HG03097 (cell line): ENCODE measurements around the gene ZBTB7B.
"Not testable (repeated sequence)": the region's sequence is repeated elsewhere in the genome, so short reads cannot be mapped to it uniquely, and the experiment has no call there.

Experiments used
- ATAC-seq: cut with Tn5 transposase; IDR thresholded peaks from one replicate; pipeline ENCODE4 v1.9.1; 2021; ENCODE audit not compliant: unreplicated experiment, low FRiP score

The ZBTB7B gene

GRCh38 chr1:154967331-154967950 is 35.2 kb upstream of the ZBTB7B start:
- no peak for ATAC-seq

DNA sequence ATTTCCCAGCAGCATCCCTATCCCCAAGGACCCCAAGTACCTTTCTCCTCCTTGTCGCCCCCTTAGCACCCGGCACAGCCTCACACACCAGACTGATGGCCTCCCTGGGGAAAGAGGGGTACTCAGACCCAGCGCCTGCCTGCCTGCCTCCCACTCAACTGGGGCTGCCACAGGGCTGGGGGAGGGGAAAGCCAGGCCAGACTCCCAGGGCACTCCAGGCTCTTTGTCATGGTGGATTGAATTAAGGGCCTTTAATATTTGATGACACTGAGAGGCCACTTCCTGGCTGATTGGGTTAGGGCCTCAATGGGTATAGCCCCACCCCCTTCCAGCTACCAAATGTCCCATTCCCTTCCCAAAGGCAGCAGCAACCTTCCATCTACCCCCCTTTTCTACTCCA is 33.9 kb upstream of the ZBTB7B start:
- ATAC-seq, result no peak

DNA sequence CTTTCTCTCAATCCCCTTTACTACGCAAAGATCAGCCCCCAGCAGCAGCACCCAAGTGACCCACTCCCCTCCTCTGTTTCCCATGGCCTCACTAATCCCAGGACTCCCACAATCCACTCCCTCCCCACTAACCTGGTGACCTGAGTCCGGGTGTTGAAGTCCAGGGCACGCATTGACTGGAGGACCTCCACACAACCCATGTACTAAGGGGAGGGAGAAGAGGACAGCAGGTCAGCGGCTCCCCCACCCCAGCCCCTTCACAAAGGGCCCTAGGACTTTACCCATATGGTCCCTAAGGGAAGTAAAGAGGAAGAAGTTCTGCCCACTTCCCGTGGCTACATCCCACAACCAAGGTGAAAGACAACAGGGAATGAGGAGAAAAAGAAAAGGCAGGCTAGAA is 33.4 kb upstream of the ZBTB7B start:
- no peak for ATAC-seq

- no peak for ATAC-seq
Measured at GRCh38 chr1:154969860-154970452, 32.6 kb upstream of the ZBTB7B start.

DNA sequence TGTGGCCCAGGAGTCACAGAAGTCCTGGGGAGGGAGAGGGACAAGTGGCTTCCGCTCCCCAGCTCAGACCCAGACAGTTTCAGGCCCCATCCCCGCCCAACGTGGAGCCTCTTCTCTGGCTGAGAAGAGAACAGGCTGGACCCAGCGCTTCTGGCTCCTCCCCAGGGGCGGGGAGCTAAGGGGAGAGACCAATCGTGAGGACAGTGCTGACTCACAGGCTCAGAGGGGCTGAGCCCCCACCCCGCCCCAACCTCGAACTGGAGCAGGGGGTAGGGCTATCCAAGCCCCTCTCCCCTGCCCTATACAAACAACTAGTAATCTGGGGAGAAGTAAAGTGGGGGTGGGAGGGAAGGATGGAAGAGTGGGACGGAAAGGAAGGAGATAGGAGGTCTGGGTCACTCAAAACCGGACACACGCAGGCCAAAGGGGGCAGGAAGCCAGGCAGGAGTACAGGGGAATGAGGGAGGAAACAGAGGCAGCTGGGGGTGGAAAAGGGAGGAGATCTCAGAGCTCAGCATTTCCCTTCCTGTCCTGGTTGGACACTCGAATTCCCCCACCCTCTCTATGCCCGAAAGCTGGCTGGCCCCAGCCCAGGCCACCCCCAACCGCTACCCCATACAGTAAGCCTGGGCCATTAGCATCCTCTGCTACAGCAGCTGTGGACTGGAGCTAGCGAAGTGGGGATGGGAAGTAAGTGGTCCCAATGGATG is 31.8 kb upstream of the ZBTB7B start, which contains the start of gene SHC1:
SHC1 (minus strand) TSS at position 117 of the 710 bp plus-strand sequence. CDS start 221 bp downstream, outside the sequence.
- no peak for ATAC-seq

GRCh38 chr1:154971341-154971998 is 31.1 kb upstream of the ZBTB7B start:
- no peak for ATAC-seq

GRCh38 chr1:154972213-154972516 is 30.4 kb upstream of the ZBTB7B start:
- no peak for ATAC-seq

DNA sequence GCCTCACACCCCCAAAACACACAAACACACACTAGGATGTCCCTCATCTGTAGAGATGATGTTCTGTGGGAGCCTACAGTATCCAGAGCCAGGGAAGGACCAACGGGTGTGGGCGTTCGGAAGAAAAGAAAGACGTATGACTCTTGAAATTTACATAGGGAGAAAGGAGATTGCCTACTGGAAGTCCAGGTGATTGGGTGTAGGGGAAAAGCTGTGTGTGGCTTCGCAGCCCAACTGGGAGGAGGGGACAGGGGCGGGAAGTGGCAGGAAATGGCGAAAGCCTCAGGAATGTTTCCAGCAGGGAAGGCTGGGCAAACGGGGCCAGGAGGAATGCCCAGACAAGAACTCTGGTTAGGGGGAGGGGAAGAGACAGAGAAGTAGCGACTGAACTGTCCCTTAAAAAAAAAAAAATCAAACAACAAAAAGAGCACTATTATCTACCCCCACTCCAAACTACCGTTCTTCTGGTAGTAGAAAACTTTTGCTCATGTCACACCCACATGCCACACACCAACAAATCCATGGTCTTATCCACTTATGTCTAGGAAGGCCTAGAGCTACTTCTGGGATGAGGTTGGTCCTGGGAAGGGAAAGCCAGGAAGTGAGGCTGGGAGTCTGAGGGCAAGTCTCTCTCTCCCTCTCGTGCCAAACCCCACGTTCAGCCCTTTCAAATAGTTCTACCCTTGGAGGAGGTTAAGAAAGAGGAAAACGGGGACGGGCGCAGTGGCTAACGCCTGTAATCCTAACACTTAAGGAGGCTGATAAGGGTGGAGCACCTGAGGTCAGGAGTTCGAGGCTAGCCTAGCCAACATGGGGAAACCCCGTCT is 29.9 kb upstream of the ZBTB7B start:
- no peak for ATAC-seq

GRCh38 chr1:154973344-154974101 is 29.1 kb upstream of the ZBTB7B start:
- ATAC-seq, result peak; percentile 25

GRCh38 chr1:154974102-154974807 is 28.3 kb upstream of the ZBTB7B start, which contains the start of gene CKS1B:
Gene CKS1B (plus strand): TSS chr1:154974681. CDS start chr1:154974746, 65 bp downstream.
- ATAC-seq, result peak; percentile 74

DNA sequence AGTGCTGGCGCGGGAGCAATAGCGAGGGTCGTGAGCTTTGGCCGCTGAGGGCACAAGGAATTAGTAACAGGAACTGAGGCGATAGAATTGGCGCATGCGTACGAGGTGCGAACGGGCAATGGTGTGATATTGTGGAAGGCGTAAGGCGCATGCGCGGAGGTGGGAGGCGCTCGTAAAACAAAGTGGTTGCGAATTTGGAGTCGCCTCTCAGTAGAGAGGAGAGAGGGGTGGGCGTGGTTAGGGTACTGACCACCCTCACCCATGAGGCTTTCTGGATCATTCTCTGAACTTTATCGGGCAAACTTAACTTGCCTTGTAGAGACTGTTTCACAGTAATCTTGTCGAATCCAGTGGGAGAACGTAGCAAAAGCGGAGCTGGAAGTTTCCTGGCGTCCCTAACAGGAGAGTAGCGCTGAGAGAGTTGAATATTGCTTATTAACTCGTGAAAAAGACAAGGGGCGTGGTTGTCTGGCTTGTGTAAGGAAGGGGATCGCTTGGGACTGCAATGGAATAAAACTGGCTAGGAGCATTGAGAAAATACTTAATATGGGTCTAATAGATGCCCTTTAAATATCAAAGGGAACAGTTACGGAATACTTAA is 27.7 kb upstream of the ZBTB7B start:
- peak; percentile 43 for ATAC-seq

DNA sequence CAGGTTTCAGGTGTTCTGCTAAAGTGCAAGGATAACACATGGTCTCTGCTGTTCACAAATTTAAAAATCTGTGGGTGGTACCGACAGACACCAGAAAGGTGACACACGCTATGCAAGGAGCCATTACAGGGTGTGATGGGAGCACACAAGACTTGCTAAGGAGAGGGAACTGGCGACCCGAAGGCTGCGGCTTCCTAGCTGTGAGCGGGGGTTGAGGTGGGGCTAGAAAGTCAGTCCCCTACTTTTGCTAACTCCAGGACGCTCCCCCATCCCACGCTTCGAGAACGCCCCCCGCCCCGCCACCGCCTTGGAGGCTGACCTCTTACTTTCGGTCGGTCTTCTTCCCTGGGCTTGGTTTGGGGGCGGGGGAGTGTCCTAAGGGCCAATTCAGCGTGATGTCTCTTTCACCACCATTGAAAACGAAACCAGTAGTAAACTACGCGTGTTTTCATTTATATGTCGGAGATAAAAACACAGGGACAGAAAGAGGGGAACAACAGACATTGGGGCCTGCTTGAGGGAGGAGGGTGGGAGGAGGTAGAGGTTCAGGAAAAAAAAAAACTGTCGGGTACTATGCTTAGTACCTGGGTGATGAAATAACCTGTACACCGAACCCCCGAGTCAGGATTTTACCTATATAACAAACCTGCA is 27.1 kb upstream of the ZBTB7B start:
- no peak for ATAC-seq

- not testable (repeated sequence) for ATAC-seq
Measured at GRCh38 chr1:154977762-154978161, 24.8 kb upstream of the ZBTB7B start.

DNA sequence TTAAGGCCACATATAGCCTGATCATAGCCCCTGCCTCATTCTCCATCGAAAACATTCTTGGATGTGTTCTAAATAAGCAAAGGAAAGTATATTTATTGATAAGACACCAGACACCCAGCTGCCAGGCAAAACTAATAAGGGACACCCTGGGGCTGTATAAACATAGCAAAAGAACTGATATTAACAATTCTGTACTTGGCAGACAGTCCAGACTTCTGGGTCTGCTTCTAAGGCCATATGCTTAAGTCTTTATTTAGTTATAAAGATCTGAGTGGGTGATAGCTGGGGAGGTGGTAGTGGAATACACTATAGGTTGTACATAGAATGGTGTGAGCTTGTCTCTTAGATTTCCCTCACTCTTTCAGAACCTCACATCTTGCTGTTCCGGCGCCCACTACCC is 24.2 kb upstream of the ZBTB7B start:
- ATAC-seq, result no peak

DNA sequence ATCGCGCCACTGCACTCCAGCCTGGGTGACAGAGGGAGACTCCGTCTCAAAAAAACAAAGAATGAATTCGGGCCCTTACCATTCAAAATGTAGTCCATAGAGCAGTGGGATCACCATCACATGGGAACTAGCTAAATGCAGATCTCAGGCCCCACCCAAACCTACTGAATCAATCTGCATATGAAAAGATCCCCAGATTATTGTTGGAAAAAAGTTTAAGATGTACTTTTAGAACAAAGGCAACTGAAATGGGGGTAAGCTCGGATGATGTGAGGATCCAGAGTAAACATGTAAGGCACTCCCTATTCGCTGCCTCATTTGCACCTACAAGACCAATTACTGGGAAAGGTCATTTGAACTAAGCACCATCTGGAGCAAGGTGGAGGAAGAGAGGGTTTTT is 20.3 kb upstream of the ZBTB7B start:
- no peak for ATAC-seq

- ATAC-seq, result peak; percentile 96
Measured at GRCh38 chr1:154982897-154983648, 19.5 kb upstream of the ZBTB7B start, which contains the start of gene FLAD1. Gene FLAD1 (plus strand): TSS chr1:154983344. CDS start chr1:154983695, 351 bp downstream.

- ATAC-seq, result no peak
Measured at GRCh38 chr1:154983776-154984466, 18.7 kb upstream of the ZBTB7B start.
